ENCODE results near the gene KLF14.

The KLF14 gene

GRCh38 chr7:130741331-130741995, 7.5 kb upstream of the KLF14 start:
- Histone ChIP-seq H3K36me3 (ENCODE audit: control insufficient read depth, insufficient read depth, low read length) (no peaks in the 10 kb centered on the region), H3K4me3 (ENCODE audit: low read depth, low read length) (no peak overlapping the region), H3K9ac (ENCODE audit: low read depth, low read length) (no peak overlapping the region), H3K4me1 (ENCODE audit: control insufficient read depth, insufficient read depth, low read length) (peaks cover 9% of the 10 kb centered on the region), H3K27me3 (ENCODE audit: control insufficient read depth, insufficient read depth, low read length) (peaks cover 25% of the 10 kb centered on the region), H3K9me3 (ENCODE audit: control insufficient read depth, insufficient read depth, low read length) (no peaks in the 10 kb centered on the region)

GRCh38 chr7:130740606-130741005, 6.6 kb upstream of the KLF14 start:
- Histone ChIP-seq H3K4me1 (ENCODE audit: control insufficient read depth, insufficient read depth, low read length) (peaks cover 9% of the 10 kb centered on the region), H3K4me3 (ENCODE audit: low read depth, low read length) (no peak overlapping the region), H3K9ac (ENCODE audit: low read depth, low read length) (no peak overlapping the region), H3K27me3 (ENCODE audit: control insufficient read depth, insufficient read depth, low read length) (peaks cover 33% of the 10 kb centered on the region), H3K9me3 (ENCODE audit: control insufficient read depth, insufficient read depth, low read length) (no peaks in the 10 kb centered on the region), H3K36me3 (ENCODE audit: control insufficient read depth, insufficient read depth, low read length) (no peaks in the 10 kb centered on the region)

- Histone ChIP-seq H3K27me3 (ENCODE audit: control insufficient read depth, insufficient read depth, low read length) (peaks cover 67% of the 10 kb centered on the region), H3K4me1 (ENCODE audit: control insufficient read depth, insufficient read depth, low read length) (peaks cover 9% of the 10 kb centered on the region), H3K9ac (ENCODE audit: low read depth, low read length) (no peak overlapping the region), H3K36me3 (ENCODE audit: control insufficient read depth, insufficient read depth, low read length) (no peaks in the 10 kb centered on the region), H3K4me3 (ENCODE audit: low read depth, low read length) (no peak overlapping the region), H3K9me3 (ENCODE audit: control insufficient read depth, insufficient read depth, low read length) (no peaks in the 10 kb centered on the region)
Observed at GRCh38 chr7:130736298-130736900, 2.4 kb upstream of the KLF14 start.

GRCh38 chr7:130734815-130735716, 1.1 kb upstream of the KLF14 start:
- no peaks in the 10 kb centered on the region for H3K9me3 ChIP-seq (ENCODE audit: control insufficient read depth, insufficient read depth, low read length)
- H3K27me3 ChIP-seq (ENCODE audit: control insufficient read depth, insufficient read depth, low read length), result peaks cover 77% of the 10 kb centered on the region
- H3K4me1 ChIP-seq (ENCODE audit: control insufficient read depth, insufficient read depth, low read length), result no peaks in the 10 kb centered on the region
- no peak overlapping the region for H3K9ac ChIP-seq (ENCODE audit: low read depth, low read length)
- peak overlapping the region; percentile 41 for H3K4me3 ChIP-seq (ENCODE audit: low read depth, low read length)
- H3K36me3 ChIP-seq (ENCODE audit: control insufficient read depth, insufficient read depth, low read length), result no peaks in the 10 kb centered on the region

- no peaks in the 10 kb centered on the region for H3K9me3 ChIP-seq (ENCODE audit: control insufficient read depth, insufficient read depth, low read length)
- no peak overlapping the region for H3K9ac ChIP-seq (ENCODE audit: low read depth, low read length)
- peaks cover 86% of the 10 kb centered on the region for H3K27me3 ChIP-seq (ENCODE audit: control insufficient read depth, insufficient read depth, low read length)
- H3K4me3 ChIP-seq (ENCODE audit: low read depth, low read length), result peak overlapping the region; percentile 63
- no peaks in the 10 kb centered on the region for H3K4me1 ChIP-seq (ENCODE audit: control insufficient read depth, insufficient read depth, low read length)
- no peaks in the 10 kb centered on the region for H3K36me3 ChIP-seq (ENCODE audit: control insufficient read depth, insufficient read depth, low read length)
Observed at GRCh38 chr7:130732980-130733930, 752 bp downstream of the KLF14 start.

- Histone ChIP-seq H3K9ac (ENCODE audit: low read depth, low read length) (no peak overlapping the region), H3K9me3 (ENCODE audit: control insufficient read depth, insufficient read depth, low read length) (no peaks in the 10 kb centered on the region), H3K4me1 (ENCODE audit: control insufficient read depth, insufficient read depth, low read length) (no peaks in the 10 kb centered on the region), H3K27me3 (ENCODE audit: control insufficient read depth, insufficient read depth, low read length) (peaks cover 3% of the 10 kb centered on the region), H3K36me3 (ENCODE audit: control insufficient read depth, insufficient read depth, low read length) (no peaks in the 10 kb centered on the region), H3K4me3 (ENCODE audit: low read depth, low read length) (no peak overlapping the region)
Observed at GRCh38 chr7:130723784-130724183, 10.2 kb downstream of the KLF14 start.

GRCh38 chr7:130721486-130722277, 12.3 kb downstream of the KLF14 start:
- no peaks in the 10 kb centered on the region for H3K9me3 ChIP-seq (ENCODE audit: control insufficient read depth, insufficient read depth, low read length)
- H3K4me1 ChIP-seq (ENCODE audit: control insufficient read depth, insufficient read depth, low read length), result no peaks in the 10 kb centered on the region
- H3K36me3 ChIP-seq (ENCODE audit: control insufficient read depth, insufficient read depth, low read length), result no peaks in the 10 kb centered on the region
- H3K27me3 ChIP-seq (ENCODE audit: control insufficient read depth, insufficient read depth, low read length), result no peaks in the 10 kb centered on the region
- no peak overlapping the region for H3K4me3 ChIP-seq (ENCODE audit: low read depth, low read length)
- H3K9ac ChIP-seq (ENCODE audit: low read depth, low read length), result no peak overlapping the region

GRCh38 chr7:130719541-130719940, 14.5 kb downstream of the KLF14 start:
- Histone ChIP-seq H3K9me3 (ENCODE audit: control insufficient read depth, insufficient read depth, low read length) (no peaks in the 10 kb centered on the region), H3K27me3 (ENCODE audit: control insufficient read depth, insufficient read depth, low read length) (no peaks in the 10 kb centered on the region), H3K4me1 (ENCODE audit: control insufficient read depth, insufficient read depth, low read length) (no peaks in the 10 kb centered on the region), H3K4me3 (ENCODE audit: low read depth, low read length) (no peak overlapping the region), H3K36me3 (ENCODE audit: control insufficient read depth, insufficient read depth, low read length) (no peaks in the 10 kb centered on the region), H3K9ac (ENCODE audit: low read depth, low read length) (no peak overlapping the region)

GRCh38 chr7:130712416-130712815, 21.6 kb downstream of the KLF14 start:
- H3K4me1 ChIP-seq (ENCODE audit: control insufficient read depth, insufficient read depth, low read length), result no peaks in the 10 kb centered on the region
- H3K36me3 ChIP-seq (ENCODE audit: control insufficient read depth, insufficient read depth, low read length), result no peaks in the 10 kb centered on the region
- H3K4me3 ChIP-seq (ENCODE audit: low read depth, low read length), result no peak overlapping the region
- H3K9ac ChIP-seq (ENCODE audit: low read depth, low read length), result no peak overlapping the region
- H3K9me3 ChIP-seq (ENCODE audit: control insufficient read depth, insufficient read depth, low read length), result no peaks in the 10 kb centered on the region
- no peaks in the 10 kb centered on the region for H3K27me3 ChIP-seq (ENCODE audit: control insufficient read depth, insufficient read depth, low read length)

- H3K9me3 ChIP-seq (ENCODE audit: control insufficient read depth, insufficient read depth, low read length), result no peaks in the 10 kb centered on the region
Observed at GRCh38 chr7:130708766-130709165, 25.2 kb downstream of the KLF14 start.

More at GRCh38 chr7:130708766-130709165, 25.2 kb downstream of the KLF14 start:
- Histone ChIP-seq H3K27me3 (ENCODE audit: control insufficient read depth, insufficient read depth, low read length) (no peaks in the 10 kb centered on the region), H3K36me3 (ENCODE audit: control insufficient read depth, insufficient read depth, low read length) (no peaks in the 10 kb centered on the region), H3K9ac (ENCODE audit: low read depth, low read length) (no peak overlapping the region), H3K4me1 (ENCODE audit: control insufficient read depth, insufficient read depth, low read length) (no peaks in the 10 kb centered on the region), H3K4me3 (ENCODE audit: low read depth, low read length) (no peak overlapping the region)

Measured in iPS-15b (cell line).